ENCODE data around the gene KIF5B. TPM values are rescaled to one million over a fixed set of nuclear protein-coding genes. Genes with fewer than 3 reads are reported as not detected.
A peak's percentile ranks its signal among the peaks of the same experiment; 100 is the strongest.
"Not testable (repeated sequence)": the region's sequence is repeated elsewhere in the genome, so short reads cannot be mapped to it uniquely, and the experiment has no call there.

KIF5B gene
- total and polyA plus RNA-seq, 2 experiments from 2014 or later, result 49.4 to 90.3 TPM

- H3K27me3 ChIP-seq, result no peaks in the 10 kb centered on the region
- DNase-seq (ENCODE audit: low read depth in 1 of 2, low spot score in 1 of 2), result no peak
- no peak for TF ChIP-seq CTCF (IDR thresholded peaks at IDR 0.05; ENCODE audit: low read depth, low read length)
- no peaks in the 10 kb centered on the region for H3K4me1 ChIP-seq (ENCODE audit: low read depth)
- H3K27ac ChIP-seq, result no peak overlapping the region
- H3K36me3 ChIP-seq, result no peaks in the 10 kb centered on the region
- H3K9me3 ChIP-seq (ENCODE audit: low read depth), result no peaks in the 10 kb centered on the region
- no peak overlapping the region for H3K4me3 ChIP-seq
Measured at GRCh38 chr10:31978156-31978483, 78.1 kb downstream of the KIF5B start.

GRCh38 chr10:31977440-31978155 lies 78.6 kb downstream of the KIF5B start:
- no peak overlapping the region for H3K27ac ChIP-seq
- H3K27me3 ChIP-seq, result no peaks in the 10 kb centered on the region
- H3K36me3 ChIP-seq, result no peaks in the 10 kb centered on the region
- H3K4me1 ChIP-seq (ENCODE audit: low read depth), result no peaks in the 10 kb centered on the region
- H3K4me3 ChIP-seq, result no peak overlapping the region
- peak in 1 of 2 donors; percentile 59 for DNase-seq (ENCODE audit: low read depth in 1 of 2, low spot score in 1 of 2)
- H3K9me3 ChIP-seq (ENCODE audit: low read depth), result no peaks in the 10 kb centered on the region
- no peak for TF ChIP-seq CTCF (IDR thresholded peaks at IDR 0.05; ENCODE audit: low read depth, low read length)

- H3K27ac ChIP-seq, result no peak overlapping the region
- H3K4me3 ChIP-seq, result no peak overlapping the region
- no peaks in the 10 kb centered on the region for H3K4me1 ChIP-seq (ENCODE audit: low read depth)
- no peaks in the 10 kb centered on the region for H3K9me3 ChIP-seq (ENCODE audit: low read depth)
- H3K36me3 ChIP-seq, result no peaks in the 10 kb centered on the region
- no peaks in the 10 kb centered on the region for H3K27me3 ChIP-seq
- TF ChIP-seq CTCF (IDR thresholded peaks at IDR 0.05; ENCODE audit: low read depth, low read length), result no peak
- DNase-seq (ENCODE audit: low read depth in 1 of 2, low spot score in 1 of 2), result no peak
Measured at GRCh38 chr10:31975157-31975765, 81.0 kb downstream of the KIF5B start.

- no peaks in the 10 kb centered on the region for H3K27me3 ChIP-seq
- H3K4me3 ChIP-seq, result no peak overlapping the region
- TF ChIP-seq CTCF (IDR thresholded peaks at IDR 0.05; ENCODE audit: low read depth, low read length), result no peak
- DNase-seq (ENCODE audit: low read depth in 1 of 2, low spot score in 1 of 2), result no peak
- no peaks in the 10 kb centered on the region for H3K4me1 ChIP-seq (ENCODE audit: low read depth)
- no peaks in the 10 kb centered on the region for H3K36me3 ChIP-seq
- H3K9me3 ChIP-seq (ENCODE audit: low read depth), result no peaks in the 10 kb centered on the region
- H3K27ac ChIP-seq, result no peak overlapping the region
Measured at GRCh38 chr10:31974434-31975124, 81.6 kb downstream of the KIF5B start.

- no peaks in the 10 kb centered on the region for H3K9me3 ChIP-seq (ENCODE audit: low read depth)
Measured at GRCh38 chr10:31972519-31973041, 83.6 kb downstream of the KIF5B start.

GRCh38 chr10:31969847-31970246 lies 86.4 kb downstream of the KIF5B start:
- H3K9me3 ChIP-seq (ENCODE audit: low read depth); DNase-seq (ENCODE audit: low read depth in 1 of 2, low spot score in 1 of 2); H3K27ac ChIP-seq; H3K4me3 ChIP-seq; H3K36me3 ChIP-seq; H3K27me3 ChIP-seq; H3K4me1 ChIP-seq (ENCODE audit: low read depth): not testable (repeated sequence)

More at GRCh38 chr10:31972519-31973041, 83.6 kb downstream of the KIF5B start:
- peak in 1 of 2 donors; percentile 38 for DNase-seq (ENCODE audit: low read depth in 1 of 2, low spot score in 1 of 2)
- no peak overlapping the region for H3K27ac ChIP-seq
- H3K36me3 ChIP-seq, result no peaks in the 10 kb centered on the region
- no peak overlapping the region for H3K4me3 ChIP-seq
- no peaks in the 10 kb centered on the region for H3K4me1 ChIP-seq (ENCODE audit: low read depth)
- no peak for TF ChIP-seq CTCF (IDR thresholded peaks at IDR 0.05; ENCODE audit: low read depth, low read length)
- no peaks in the 10 kb centered on the region for H3K27me3 ChIP-seq
